B cell (primary cell): ENCODE data around the gene C1QL2.

Source experiments
- CTCF ChIP-seq: fragments of 200-600 bp; IDR thresholded peaks from one replicate; pipeline ENCODE4 v1.8.0; 2022; ENCODE audit warnings: antibody characterized with exemption, mild to moderate bottlenecking
- EZH2 ChIP-seq: IDR thresholded peaks from 2 replicates; pipeline ENCODE4 v1.6.1; 2012; ENCODE audit warnings: borderline replicate concordance, low read depth, mild to moderate bottlenecking, moderate library complexity, low read length; ENCODE audit not compliant: insufficient read depth, poor library complexity, severe bottlenecking

GRCh38 chr2:119156105-119156890, 2.3 kb downstream of the C1QL2 start:
- no peak for TF ChIP-seq CTCF
- no peak for TF ChIP-seq EZH2
